Epithelial cell of esophagus (primary cell): Measurements from ENCODE around the gene ALDH3B2.
"Not testable (repeated sequence)": the region's sequence is repeated elsewhere in the genome, so short reads cannot be mapped to it uniquely, and the experiment has no call there.

ENCODE experiments used
- DNase-seq: peaks from one replicate; pipeline ENCODE4 v3.0.0; 2010; ENCODE audit warnings: low read depth
- H3K4me3 ChIP-seq: 2 replicates; pipeline ENCODE4 v1.5.1; 2011; ENCODE audit warnings: mild to moderate bottlenecking, low read length, control low read depth
- CTCF ChIP-seq: IDR thresholded peaks from 2 replicates; pipeline ENCODE4 v1.5.1; 2011; ENCODE audit warnings: low read depth, mild to moderate bottlenecking, low read length, control low read depth, inconsistent platforms; ENCODE audit not compliant: insufficient read depth; ENCODE audit errors: missing control alignments

ALDH3B2 gene

GRCh38 chr11:67627812-67628624, 46.4 kb downstream of the ALDH3B2 start:
- no peak for DNase-seq
- TF ChIP-seq CTCF, result no peak
- no peak overlapping the region for H3K4me3 ChIP-seq

- DNase-seq, result no peak
- TF ChIP-seq CTCF, result no peak
Observed at GRCh38 chr11:67627441-67627811, 47.0 kb downstream of the ALDH3B2 start.

GRCh38 chr11:67626970-67627369, 47.5 kb downstream of the ALDH3B2 start:
- H3K4me3 ChIP-seq, result no peak overlapping the region
- DNase-seq, result no peak
- TF ChIP-seq CTCF, result no peak

More at GRCh38 chr11:67627441-67627811, 47.0 kb downstream of the ALDH3B2 start:
- no peak overlapping the region for H3K4me3 ChIP-seq

GRCh38 chr11:67626131-67626833, 48.1 kb downstream of the ALDH3B2 start:
- H3K4me3 ChIP-seq, DNase-seq: not testable (repeated sequence)

GRCh38 chr11:67623795-67624194, 50.6 kb downstream of the ALDH3B2 start:
- not testable (repeated sequence) for DNase-seq, H3K4me3 ChIP-seq

- H3K4me3 ChIP-seq, DNase-seq: not testable (repeated sequence)
Observed at GRCh38 chr11:67622905-67623304, 51.5 kb downstream of the ALDH3B2 start.

- not testable (repeated sequence) for H3K4me3 ChIP-seq, DNase-seq
Observed at GRCh38 chr11:67621928-67622327, 52.5 kb downstream of the ALDH3B2 start.

- DNase-seq, result not testable (repeated sequence)
Observed at GRCh38 chr11:67620621-67621020, 53.8 kb downstream of the ALDH3B2 start.

GRCh38 chr11:67619683-67620618, 54.5 kb downstream of the ALDH3B2 start:
- not testable (repeated sequence) for DNase-seq

More at GRCh38 chr11:67620621-67621020, 53.8 kb downstream of the ALDH3B2 start:
- not testable (repeated sequence) for H3K4me3 ChIP-seq

GRCh38 chr11:67618901-67619659, 55.3 kb downstream of the ALDH3B2 start:
- H3K4me3 ChIP-seq, DNase-seq: not testable (repeated sequence)

More at GRCh38 chr11:67619683-67620618, 54.5 kb downstream of the ALDH3B2 start:
- not testable (repeated sequence) for H3K4me3 ChIP-seq
